Measurements from ENCODE around the gene LTK. TPM values are rescaled to one million over a fixed set of nuclear protein-coding genes. Genes with fewer than 3 reads are reported as not detected.
A peak's percentile ranks its signal among the peaks of the same experiment; 100 is the strongest.

Gene LTK
- total and polyA plus RNA-seq, 2 of the 8 experiments (the other 6 are each of a cell fraction or from before 2014, with no cell fraction given) = 0.05 to 0.19 TPM

GRCh38 chr15:41557673-41558399 is 44.2 kb upstream of the LTK start (continued):
- TF ChIP-seq KDM4A (IDR thresholded peaks at IDR 0.05; ENCODE audit: low read depth, low read length, severe bottlenecking) = no peak
- peak; percentile 86 to 93 for TF ChIP-seq RAD21 (IDR thresholded peaks at IDR 0.05 in 1 of 2, conservative IDR thresholded peaks at IDR 0.05 in 1 of 2; ENCODE audit: low read depth in 2 of 2, low read length in 2 of 2)
- TF ChIP-seq NRF1 (IDR thresholded peaks at IDR 0.05; ENCODE audit: low read depth, low read length) = no peak
- TF ChIP-seq USF2 (IDR thresholded peaks at IDR 0.05; ENCODE audit: low read length) = no peak
- no peak for TF ChIP-seq ZNF274 (IDR thresholded peaks at IDR 0.05; ENCODE audit: borderline replicate concordance, extremely low read depth, low read length)
- no peak for TF ChIP-seq SIX5 (IDR thresholded peaks at IDR 0.05; ENCODE audit: low read depth, low read length)
- TF ChIP-seq POU5F1 (IDR thresholded peaks at IDR 0.05; ENCODE audit: low read depth, low read length) = no peak
- 0 out of 2 replicates have a peak, but pooled peaks have one; percentile 10 for TF ChIP-seq MAX (IDR thresholded peaks at IDR 0.05)
- no peak for TF ChIP-seq SP1 (IDR thresholded peaks at IDR 0.05; ENCODE audit: low read depth, low read length)
- no peak for TF ChIP-seq E2F6 (IDR thresholded peaks at IDR 0.05)
- TF ChIP-seq GABPA (IDR thresholded peaks at IDR 0.05; ENCODE audit: borderline replicate concordance, insufficient read depth, low read length) = no peak
- peak; percentile 73 for TF ChIP-seq NANOG (IDR thresholded peaks at IDR 0.05; ENCODE audit: insufficient read depth, low read depth, low read length, poor library complexity, severe bottlenecking)

Data from H1 (cell line).